ENCODE data around the gene PTBP1. TPM values are rescaled to one million over a fixed set of nuclear protein-coding genes. Genes with fewer than 3 reads are reported as not detected.

The PTBP1 gene
- total and polyA plus RNA-seq, 4 donors = 72.9 to 147 (median 87.3) TPM

DNA sequence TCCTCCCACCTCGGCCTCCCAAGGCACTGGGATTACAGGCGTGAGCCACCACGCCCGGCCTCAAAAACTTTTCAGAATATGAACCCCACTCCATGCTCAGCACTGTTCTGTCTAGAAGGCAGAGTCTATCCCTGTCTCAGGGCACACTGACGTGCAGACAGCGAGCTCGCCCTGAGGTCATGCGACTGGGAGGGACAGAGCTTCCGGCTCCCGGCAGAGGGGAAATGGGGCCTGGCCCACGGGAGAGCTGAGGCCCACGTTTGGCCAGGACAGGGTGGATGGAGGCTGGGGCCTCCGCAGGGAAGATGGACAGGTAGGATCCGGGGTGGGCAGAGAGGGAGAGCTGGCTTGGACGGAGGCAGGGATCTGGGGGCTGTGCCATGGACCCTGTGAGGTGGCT, 27.6 kb downstream of the PTBP1 start (continued):
- TF ChIP-seq ZBTB33 (IDR thresholded peaks at IDR 0.05) (no peak), EGR1 (IDR thresholded peaks at IDR 0.05; ENCODE audit: low read depth in 2 of 2) (no peak), FOXA2 (IDR thresholded peaks at IDR 0.05) (no peak), JUND (IDR thresholded peaks at IDR 0.05) (no peak)

DNA sequence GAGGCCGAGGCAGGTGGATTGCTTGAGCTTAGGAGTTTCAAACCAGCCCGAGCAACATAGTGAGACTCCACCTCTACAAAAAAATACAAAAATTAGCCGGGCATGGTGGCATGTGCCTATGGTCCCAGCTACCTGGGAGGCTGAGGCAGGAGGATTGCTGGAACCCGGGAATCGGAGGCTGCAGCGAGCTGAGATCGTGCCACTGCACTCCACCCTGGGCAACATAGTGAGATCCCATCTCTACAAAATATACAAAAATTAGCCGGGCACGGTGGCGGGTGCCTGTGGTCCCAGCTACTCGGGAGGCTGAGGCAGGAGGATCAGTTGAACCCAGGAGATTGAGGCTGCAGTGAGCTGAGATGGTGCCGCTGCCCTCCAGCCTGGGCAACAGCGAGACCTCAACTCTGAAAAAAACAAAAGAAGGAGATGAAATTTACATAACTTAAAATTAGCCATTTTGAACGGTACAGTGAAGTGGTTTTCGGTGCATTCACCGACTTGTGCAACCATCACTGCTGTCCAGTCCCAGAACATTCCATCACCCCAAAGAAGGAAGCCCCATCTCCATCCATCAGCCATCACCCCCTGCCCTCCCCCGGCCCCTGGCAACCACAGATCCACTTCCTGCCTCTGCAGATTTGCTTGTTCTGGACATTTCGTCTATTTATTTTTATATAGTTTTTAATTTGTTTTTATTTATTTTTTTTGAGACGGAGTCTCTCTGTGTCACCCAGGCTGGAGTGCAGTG, 28.8 kb downstream of the PTBP1 start:
- Histone ChIP-seq H3K27ac (ENCODE audit: low read depth in 1 of 2, low read length in 2 of 2) (no peak overlapping the region), H3K4me3 (ENCODE audit: low read depth in 1 of 3, low read length in 3 of 3) (no peak overlapping the region), H3K36me3 (ENCODE audit: control insufficient read depth in 4 of 4, insufficient read depth in 3 of 4, low read depth in 1 of 4, low read length in 3 of 4) (no peaks in the 10 kb centered on the region), H3K27me3 (ENCODE audit: control insufficient read depth in 4 of 4, insufficient read depth in 4 of 4, low read length in 3 of 4) (peaks cover 0 to 6% (median 1%) of the 10 kb centered on the region in 4 donors), H3K9ac (ENCODE audit: low read depth in 1 of 2, low read length in 2 of 2) (no peak overlapping the region), H3K9me3 (ENCODE audit: control insufficient read depth in 4 of 4, low read length in 3 of 4) (no peaks in the 10 kb centered on the region), H3K4me1 (ENCODE audit: control insufficient read depth in 4 of 4, insufficient read depth in 4 of 4, low read length in 3 of 4) (peaks cover 0 to 7% (median 0%) of the 10 kb centered on the region in 4 donors)
- TF ChIP-seq FOXA2 (IDR thresholded peaks at IDR 0.05) (no peak), REST (IDR thresholded peaks at IDR 0.05) (no peak), MAX (IDR thresholded peaks at IDR 0.05) (no peak), RAD21 (IDR thresholded peaks at IDR 0.05) (no peak), TAF1 (conservative IDR thresholded peaks at IDR 0.05) (no peak), HNF4A (conservative IDR thresholded peaks at IDR 0.05) (no peak), JUND (IDR thresholded peaks at IDR 0.05) (no peak), ZBTB33 (IDR thresholded peaks at IDR 0.05) (no peak), GABPA (IDR thresholded peaks at IDR 0.05 in 1 of 2, conservative IDR thresholded peaks at IDR 0.05 in 1 of 2) (no peak)
- TF ChIP-seq, protein P1, sequence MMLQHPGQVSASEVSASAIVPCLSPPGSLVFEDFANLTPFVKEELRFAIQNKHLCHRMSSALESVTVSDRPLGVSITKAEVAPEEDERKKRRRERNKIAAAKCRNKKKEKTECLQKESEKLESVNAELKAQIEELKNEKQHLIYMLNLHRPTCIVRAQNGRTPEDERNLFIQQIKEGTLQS (IDR thresholded peaks at IDR 0.05) = no peak
- TF ChIP-seq, protein P2, sequence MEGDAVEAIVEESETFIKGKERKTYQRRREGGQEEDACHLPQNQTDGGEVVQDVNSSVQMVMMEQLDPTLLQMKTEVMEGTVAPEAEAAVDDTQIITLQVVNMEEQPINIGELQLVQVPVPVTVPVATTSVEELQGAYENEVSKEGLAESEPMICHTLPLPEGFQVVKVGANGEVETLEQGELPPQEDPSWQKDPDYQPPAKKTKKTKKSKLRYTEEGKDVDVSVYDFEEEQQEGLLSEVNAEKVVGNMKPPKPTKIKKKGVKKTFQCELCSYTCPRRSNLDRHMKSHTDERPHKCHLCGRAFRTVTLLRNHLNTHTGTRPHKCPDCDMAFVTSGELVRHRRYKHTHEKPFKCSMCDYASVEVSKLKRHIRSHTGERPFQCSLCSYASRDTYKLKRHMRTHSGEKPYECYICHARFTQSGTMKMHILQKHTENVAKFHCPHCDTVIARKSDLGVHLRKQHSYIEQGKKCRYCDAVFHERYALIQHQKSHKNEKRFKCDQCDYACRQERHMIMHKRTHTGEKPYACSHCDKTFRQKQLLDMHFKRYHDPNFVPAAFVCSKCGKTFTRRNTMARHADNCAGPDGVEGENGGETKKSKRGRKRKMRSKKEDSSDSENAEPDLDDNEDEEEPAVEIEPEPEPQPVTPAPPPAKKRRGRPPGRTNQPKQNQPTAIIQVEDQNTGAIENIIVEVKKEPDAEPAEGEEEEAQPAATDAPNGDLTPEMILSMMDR (IDR thresholded peaks at IDR 0.05; ENCODE audit: low read depth, low read length, missing input control) = no peak
- no peak for DNase-seq (ENCODE audit: low spot score)
- 82% methylated on average over 19 of the region's 19 CpGs for WGBS

Measured in liver (tissue), 9 donors.